Measurements from ENCODE around the gene EZH1.
A peak's percentile ranks its signal among the peaks of the same experiment; 100 is the strongest.

The EZH1 gene

GRCh38 chr17:42744806-42745617 is at the start of gene EZH1:
TSS of gene EZH1 (minus strand) at chr17:42745040. CDS start at chr17:42728941, 16,099 bp downstream.
- peak; percentile 95 for ATAC-seq
- TF ChIP-seq SNAI2 (CRISPR knock-in tag; IDR thresholded peaks at IDR 0.05) = no peak
- no peak for TF ChIP-seq TCF4 (CRISPR knock-in tag; IDR thresholded peaks at IDR 0.05; ENCODE audit: borderline replicate concordance)
- TF ChIP-seq PPARA (CRISPR knock-in tag; IDR thresholded peaks at IDR 0.05; ENCODE audit: borderline replicate concordance) = no peak
- TF ChIP-seq, protein P1, sequence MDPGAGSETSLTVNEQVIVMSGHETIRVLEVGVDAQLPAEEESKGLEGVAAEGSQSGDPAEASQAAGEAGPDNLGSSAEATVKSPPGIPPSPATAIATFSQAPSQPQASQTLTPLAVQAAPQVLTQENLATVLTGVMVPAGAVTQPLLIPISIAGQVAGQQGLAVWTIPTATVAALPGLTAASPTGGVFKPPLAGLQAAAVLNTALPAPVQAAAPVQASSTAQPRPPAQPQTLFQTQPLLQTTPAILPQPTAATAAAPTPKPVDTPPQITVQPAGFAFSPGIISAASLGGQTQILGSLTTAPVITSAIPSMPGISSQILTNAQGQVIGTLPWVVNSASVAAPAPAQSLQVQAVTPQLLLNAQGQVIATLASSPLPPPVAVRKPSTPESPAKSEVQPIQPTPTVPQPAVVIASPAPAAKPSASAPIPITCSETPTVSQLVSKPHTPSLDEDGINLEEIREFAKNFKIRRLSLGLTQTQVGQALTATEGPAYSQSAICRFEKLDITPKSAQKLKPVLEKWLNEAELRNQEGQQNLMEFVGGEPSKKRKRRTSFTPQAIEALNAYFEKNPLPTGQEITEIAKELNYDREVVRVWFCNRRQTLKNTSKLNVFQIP (CRISPR knock-in tag; IDR thresholded peaks at IDR 0.05; ENCODE audit: borderline replicate concordance, low read depth) = no peak
- TF ChIP-seq BACH2 (CRISPR knock-in tag; IDR thresholded peaks at IDR 0.05; ENCODE audit: borderline replicate concordance) = no peak
- TF ChIP-seq RARB (CRISPR knock-in tag; IDR thresholded peaks at IDR 0.05) = no peak
- TF ChIP-seq, protein P2, sequence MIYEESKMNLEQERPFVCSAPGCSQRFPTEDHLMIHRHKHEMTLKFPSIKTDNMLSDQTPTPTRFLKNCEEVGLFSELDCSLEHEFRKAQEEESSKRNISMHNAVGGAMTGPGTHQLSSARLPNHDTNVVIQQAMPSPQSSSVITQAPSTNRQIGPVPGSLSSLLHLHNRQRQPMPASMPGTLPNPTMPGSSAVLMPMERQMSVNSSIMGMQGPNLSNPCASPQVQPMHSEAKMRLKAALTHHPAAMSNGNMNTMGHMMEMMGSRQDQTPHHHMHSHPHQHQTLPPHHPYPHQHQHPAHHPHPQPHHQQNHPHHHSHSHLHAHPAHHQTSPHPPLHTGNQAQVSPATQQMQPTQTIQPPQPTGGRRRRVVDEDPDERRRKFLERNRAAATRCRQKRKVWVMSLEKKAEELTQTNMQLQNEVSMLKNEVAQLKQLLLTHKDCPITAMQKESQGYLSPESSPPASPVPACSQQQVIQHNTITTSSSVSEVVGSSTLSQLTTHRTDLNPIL (CRISPR knock-in tag; IDR thresholded peaks at IDR 0.05; ENCODE audit: low read depth) = no peak
- TF ChIP-seq TSHZ2 (CRISPR knock-in tag; IDR thresholded peaks at IDR 0.05) = no peak
- no peak for TF ChIP-seq OSR1 (CRISPR knock-in tag; IDR thresholded peaks at IDR 0.05)
- no peak for TF ChIP-seq ZNF8 (CRISPR knock-in tag; IDR thresholded peaks at IDR 0.05)
- TF ChIP-seq ZFP3 (CRISPR knock-in tag; IDR thresholded peaks at IDR 0.05) = no peak
- no peak for TF ChIP-seq TOX (CRISPR knock-in tag; IDR thresholded peaks at IDR 0.05; ENCODE audit: borderline replicate concordance)
- no peak for TF ChIP-seq ZNF565 (CRISPR knock-in tag; conservative IDR thresholded peaks at IDR 0.05; ENCODE audit: low read depth)
- no peak for TF ChIP-seq ESRRG (CRISPR knock-in tag; IDR thresholded peaks at IDR 0.05)
- TF ChIP-seq ZC3H10 (CRISPR knock-in tag; IDR thresholded peaks at IDR 0.05) = no peak

GRCh38 chr17:42792545-42792944 is 47.7 kb upstream of the EZH1 start:
- TF ChIP-seq PPARA (CRISPR knock-in tag; IDR thresholded peaks at IDR 0.05; ENCODE audit: borderline replicate concordance) = no peak
- TF ChIP-seq, protein P2 (CRISPR knock-in tag; IDR thresholded peaks at IDR 0.05; ENCODE audit: low read depth) = no peak
- TF ChIP-seq, protein P1 (CRISPR knock-in tag; IDR thresholded peaks at IDR 0.05; ENCODE audit: borderline replicate concordance, low read depth) = no peak
- TF ChIP-seq ZFP30 (CRISPR knock-in tag; IDR thresholded peaks at IDR 0.05) = no peak
- no peak for TF ChIP-seq TOX (CRISPR knock-in tag; IDR thresholded peaks at IDR 0.05; ENCODE audit: borderline replicate concordance)
- TF ChIP-seq TSHZ2 (CRISPR knock-in tag; IDR thresholded peaks at IDR 0.05) = no peak
- TF ChIP-seq TCF4 (CRISPR knock-in tag; IDR thresholded peaks at IDR 0.05; ENCODE audit: borderline replicate concordance) = no peak
- TF ChIP-seq BACH2 (CRISPR knock-in tag; IDR thresholded peaks at IDR 0.05; ENCODE audit: borderline replicate concordance) = no peak
- TF ChIP-seq ZFP3 (CRISPR knock-in tag; IDR thresholded peaks at IDR 0.05) = no peak
- TF ChIP-seq SNAI2 (CRISPR knock-in tag; IDR thresholded peaks at IDR 0.05) = no peak
- no peak for TF ChIP-seq ZNF565 (CRISPR knock-in tag; conservative IDR thresholded peaks at IDR 0.05; ENCODE audit: low read depth)
- no peak for TF ChIP-seq ZNF70 (CRISPR knock-in tag; IDR thresholded peaks at IDR 0.05)
- TF ChIP-seq ESRRG (CRISPR knock-in tag; IDR thresholded peaks at IDR 0.05) = no peak
- no peak for TF ChIP-seq PATZ1 (CRISPR knock-in tag; IDR thresholded peaks at IDR 0.05; ENCODE audit: borderline replicate concordance)
- no peak for TF ChIP-seq ISL1 (CRISPR knock-in tag; IDR thresholded peaks at IDR 0.05)
- no peak for ATAC-seq

Data from SK-N-SH treated with all-trans-retinoic acid at 6 μM for 48 hours (cell line).